Measurements from ENCODE around the gene P2RX5.

GRCh38 chr17:3667366-3668278 is 28.3 kb downstream of the P2RX5 start:
- TF ChIP-seq CTCF (IDR thresholded peaks at IDR 0.05) (no peak), POLR2A (IDR thresholded peaks at IDR 0.05) (no peak)
